ENCODE results near the gene IGSF8.

GRCh38 chr1:160120797-160121196, 22.4 kb upstream of the IGSF8 start:
- TF ChIP-seq EP300 (IDR thresholded peaks at IDR 0.05; ENCODE audit: low read depth): no peak
- no peak for TF ChIP-seq POLR2AphosphoS5 (IDR thresholded peaks at IDR 0.05)
- TF ChIP-seq, protein P1, sequence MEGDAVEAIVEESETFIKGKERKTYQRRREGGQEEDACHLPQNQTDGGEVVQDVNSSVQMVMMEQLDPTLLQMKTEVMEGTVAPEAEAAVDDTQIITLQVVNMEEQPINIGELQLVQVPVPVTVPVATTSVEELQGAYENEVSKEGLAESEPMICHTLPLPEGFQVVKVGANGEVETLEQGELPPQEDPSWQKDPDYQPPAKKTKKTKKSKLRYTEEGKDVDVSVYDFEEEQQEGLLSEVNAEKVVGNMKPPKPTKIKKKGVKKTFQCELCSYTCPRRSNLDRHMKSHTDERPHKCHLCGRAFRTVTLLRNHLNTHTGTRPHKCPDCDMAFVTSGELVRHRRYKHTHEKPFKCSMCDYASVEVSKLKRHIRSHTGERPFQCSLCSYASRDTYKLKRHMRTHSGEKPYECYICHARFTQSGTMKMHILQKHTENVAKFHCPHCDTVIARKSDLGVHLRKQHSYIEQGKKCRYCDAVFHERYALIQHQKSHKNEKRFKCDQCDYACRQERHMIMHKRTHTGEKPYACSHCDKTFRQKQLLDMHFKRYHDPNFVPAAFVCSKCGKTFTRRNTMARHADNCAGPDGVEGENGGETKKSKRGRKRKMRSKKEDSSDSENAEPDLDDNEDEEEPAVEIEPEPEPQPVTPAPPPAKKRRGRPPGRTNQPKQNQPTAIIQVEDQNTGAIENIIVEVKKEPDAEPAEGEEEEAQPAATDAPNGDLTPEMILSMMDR (IDR thresholded peaks at IDR 0.05): no peak

Measured in transverse colon (tissue), 4 donors.